K562 (cell line): Measurements from ENCODE around the gene UBN2.
A peak's percentile ranks its signal among the peaks of the same experiment; 100 is the strongest.
"Not testable (repeated sequence)": the region's sequence is repeated elsewhere in the genome, so short reads cannot be mapped to it uniquely, and the experiment has no call there.

Experiments used
- CAMTA2 ChIP-seq: fragments of 250-450 bp; sonication (Bioruptor Pico); conservative IDR thresholded peaks from 2 replicates; pipeline ENCODE4 v1.5.1; 2022
- CBFB ChIP-seq: sonication (generic); formaldehyde crosslinking; IDR thresholded peaks from 2 replicates; pipeline ENCODE4 v1.4.0; 2020; ENCODE audit warnings: mild to moderate bottlenecking, missing genetic modification reagents
- EP300 ChIP-seq: IDR thresholded peaks from 2 replicates; pipeline ENCODE4 v1.6.1; 2012; ENCODE audit warnings: low read length, improper control_type of control experiment
- HDAC8 ChIP-seq: fragments of 450-650 bp; IDR thresholded peaks from 2 replicates; pipeline ENCODE4 v1.6.1; 2016; ENCODE audit warnings: mild to moderate bottlenecking, missing genetic modification characterization, moderate library complexity, missing compliant biosample characterization
- KAT8 ChIP-seq: fragments of 450-650 bp; IDR thresholded peaks from 2 replicates; pipeline ENCODE4 v1.6.1; 2016; ENCODE audit warnings: low read depth, mild to moderate bottlenecking
- SIX5 ChIP-seq, 2 experiments: IDR thresholded peaks; 2 replicates each; pipeline ENCODE4 v1.6.1; 2011; ENCODE audit warnings: low read length in 2 of 2, borderline replicate concordance in 1 of 2, low read depth in 1 of 2, mild to moderate bottlenecking in 1 of 2, moderate library complexity in 1 of 2; ENCODE audit not compliant: insufficient read depth in 1 of 2
- TAF1 ChIP-seq: IDR thresholded peaks from 2 replicates; pipeline ENCODE4 v1.6.1; 2011; ENCODE audit warnings: mild to moderate bottlenecking, low read length, moderate library complexity; ENCODE audit not compliant: insufficient read depth, control insufficient read depth, severe bottlenecking; ENCODE audit errors: extremely low read depth
- TEAD1 ChIP-seq, 2 experiments: fragments of 450-650 bp in 1 of 2; sonication (generic) in 1 of 2; formaldehyde crosslinking; IDR thresholded peaks; 2 replicates each; pipeline versions ENCODE4 v1.4.0 to v1.8.0; 2020 to 2022; ENCODE audit warnings: mild to moderate bottlenecking in 2 of 2, missing genetic modification reagents in 1 of 2
- ZFX ChIP-seq: sonication (generic); formaldehyde crosslinking; IDR thresholded peaks from 2 replicates; pipeline ENCODE4 v1.8.0; 2022; ENCODE audit warnings: mild to moderate bottlenecking, missing genetic modification reagents, moderate library complexity
- ZNF785 ChIP-seq: fragments of 250-450 bp; sonication (Bioruptor Pico); IDR thresholded peaks from 2 replicates; pipeline ENCODE4 v1.4.0; 2020; ENCODE audit warnings: mild to moderate bottlenecking
- TF ChIP-seq, protein P1 (sequence below), 3 experiments: IDR thresholded peaks in 2 of 3; conservative IDR thresholded peaks in 1 of 3; 2 replicates each; pipeline ENCODE4 v1.5.1; 2011 to 2012; ENCODE audit warnings: low read length in 3 of 3, mild to moderate bottlenecking in 3 of 3, control low read depth in 2 of 3, improper control_type of control experiment in 1 of 3, inconsistent platforms in 1 of 3, low read depth in 1 of 3, mixed read lengths in 1 of 3, moderate library complexity in 1 of 3; ENCODE audit not compliant: insufficient read depth in 2 of 3

DNA sequence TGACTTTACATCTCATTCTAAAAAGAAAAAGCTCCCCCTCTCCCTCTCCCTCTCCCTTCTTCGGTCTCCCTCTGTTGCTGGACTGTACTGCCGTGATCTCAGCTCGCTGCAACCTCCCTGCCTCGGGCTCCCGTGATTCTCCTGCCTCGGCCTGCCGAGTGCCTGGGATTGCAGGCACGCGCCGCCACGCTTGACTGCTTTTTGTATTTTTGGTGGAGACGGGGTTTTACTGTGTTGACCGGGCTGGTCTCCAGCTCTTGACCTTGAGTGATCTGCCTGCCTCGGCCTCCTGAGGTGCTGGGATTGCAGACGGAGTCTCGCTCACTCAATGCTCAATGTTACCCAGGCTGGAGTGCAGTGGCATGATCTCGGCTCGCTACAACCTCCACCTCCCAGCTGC lies 6.2 kb upstream of the UBN2 start:
- TF ChIP-seq, protein P1, sequence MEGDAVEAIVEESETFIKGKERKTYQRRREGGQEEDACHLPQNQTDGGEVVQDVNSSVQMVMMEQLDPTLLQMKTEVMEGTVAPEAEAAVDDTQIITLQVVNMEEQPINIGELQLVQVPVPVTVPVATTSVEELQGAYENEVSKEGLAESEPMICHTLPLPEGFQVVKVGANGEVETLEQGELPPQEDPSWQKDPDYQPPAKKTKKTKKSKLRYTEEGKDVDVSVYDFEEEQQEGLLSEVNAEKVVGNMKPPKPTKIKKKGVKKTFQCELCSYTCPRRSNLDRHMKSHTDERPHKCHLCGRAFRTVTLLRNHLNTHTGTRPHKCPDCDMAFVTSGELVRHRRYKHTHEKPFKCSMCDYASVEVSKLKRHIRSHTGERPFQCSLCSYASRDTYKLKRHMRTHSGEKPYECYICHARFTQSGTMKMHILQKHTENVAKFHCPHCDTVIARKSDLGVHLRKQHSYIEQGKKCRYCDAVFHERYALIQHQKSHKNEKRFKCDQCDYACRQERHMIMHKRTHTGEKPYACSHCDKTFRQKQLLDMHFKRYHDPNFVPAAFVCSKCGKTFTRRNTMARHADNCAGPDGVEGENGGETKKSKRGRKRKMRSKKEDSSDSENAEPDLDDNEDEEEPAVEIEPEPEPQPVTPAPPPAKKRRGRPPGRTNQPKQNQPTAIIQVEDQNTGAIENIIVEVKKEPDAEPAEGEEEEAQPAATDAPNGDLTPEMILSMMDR (IDR thresholded peaks at IDR 0.05 in 2 of 3, conservative IDR thresholded peaks at IDR 0.05 in 1 of 3; ENCODE audit: insufficient read depth in 2 of 3, low read depth in 1 of 3, low read length in 3 of 3), result not testable (repeated sequence)
- TF ChIP-seq ZNF785 (CRISPR knock-in tag); TAF1; SIX5 (IDR thresholded peaks at IDR 0.05; ENCODE audit: borderline replicate concordance in 1 of 2, insufficient read depth in 1 of 2, low read depth in 1 of 2, low read length in 2 of 2); KAT8; HDAC8 (tag); EP300; TEAD1 (CRISPR knock-in tag; IDR thresholded peaks at IDR 0.05); CBFB (CRISPR knock-in tag); CAMTA2 (CRISPR knock-in tag): not testable (repeated sequence)
- 0 out of 2 replicates have a peak, but pooled peaks have one; percentile 13 for TF ChIP-seq ZFX (CRISPR knock-in tag)
